Measurements from ENCODE around the gene TSHR. TPM values are rescaled to one million over a fixed set of nuclear protein-coding genes. Genes with fewer than 3 reads are reported as not detected.

TSHR gene
- total and polyA plus RNA-seq, 2 of the 13 experiments (the other 11 are each of a cell fraction or from before 2014, with no cell fraction given) = not detected

- TF ChIP-seq THAP9 (CRISPR knock-in tag; IDR thresholded peaks at IDR 0.05; ENCODE audit: borderline replicate concordance) (peak; percentile 66; the same call in 1 of the 2 replicates), PHF5A (CRISPR knock-in tag; IDR thresholded peaks at IDR 0.05; ENCODE audit: low read depth, unreplicated experiment) (no peak), ZNF331 (CRISPR knock-in tag; IDR thresholded peaks at IDR 0.05) (peak; percentile 35), ZFAT (CRISPR knock-in tag; conservative IDR thresholded peaks at IDR 0.05) (no peak), NCOR1 (IDR thresholded peaks at IDR 0.05; ENCODE audit: borderline replicate concordance, low read length) (0 out of 2 replicates have a peak, but pooled peaks have one; percentile 42), ZNF317 (CRISPR knock-in tag; IDR thresholded peaks at IDR 0.05) (peak; percentile 26; the same call in 1 of the 2 replicates), RORA (CRISPR knock-in tag; IDR thresholded peaks at IDR 0.05) (no peak), NAIF1 (CRISPR knock-in tag; IDR thresholded peaks at IDR 0.05; ENCODE audit: borderline replicate concordance) (0 out of 2 replicates have a peak, but pooled peaks have one; percentile 41), ZNF816 (CRISPR knock-in tag; IDR thresholded peaks at IDR 0.05; ENCODE audit: borderline replicate concordance) (no peak), ZNF296 (CRISPR knock-in tag; conservative IDR thresholded peaks at IDR 0.05) (peak; percentile 74; the same call in 1 of the 2 replicates), MYPOP (CRISPR knock-in tag; IDR thresholded peaks at IDR 0.05) (no peak), ZNF335 (CRISPR knock-in tag; IDR thresholded peaks at IDR 0.05) (0 out of 2 replicates have a peak, but pooled peaks have one; percentile 53), ZNF724P (CRISPR knock-in tag; IDR thresholded peaks at IDR 0.05; ENCODE audit: borderline replicate concordance) (peak; percentile 35; the same call in 1 of the 2 replicates), NCOA1 (CRISPR knock-in tag; IDR thresholded peaks at IDR 0.05) (peak; percentile 84; the same call in 1 of the 2 replicates), DMAP1 (CRISPR knock-in tag; IDR thresholded peaks at IDR 0.05) (peak; percentile 79; the same call in 1 of the 2 replicates), ZNF839 (CRISPR knock-in tag; IDR thresholded peaks at IDR 0.05; ENCODE audit: borderline replicate concordance) (peak; percentile 86; the same call in 1 of the 2 replicates), SPEN (CRISPR knock-in tag; IDR thresholded peaks at IDR 0.05; ENCODE audit: low read depth) (peak; percentile 52; the same call in 1 of the 2 replicates), AHR (CRISPR knock-in tag; IDR thresholded peaks at IDR 0.05) (peak; percentile 70; the same call in 1 of the 2 replicates), TMF1 (CRISPR knock-in tag; IDR thresholded peaks at IDR 0.05; ENCODE audit: low read depth) (0 out of 2 replicates have a peak, but pooled peaks have one; percentile 33), SP1 (IDR thresholded peaks at IDR 0.05) (no peak), SP1 (CRISPR knock-in tag; IDR thresholded peaks at IDR 0.05) (no peak), ARNTL (CRISPR knock-in tag; IDR thresholded peaks at IDR 0.05) (0 out of 2 replicates have a peak, but pooled peaks have one; percentile 26), FOXK1 (CRISPR knock-in tag; IDR thresholded peaks at IDR 0.05; ENCODE audit: borderline replicate concordance, low read depth) (peak; percentile 16; the same call in 1 of the 2 replicates), ZNF468 (CRISPR knock-in tag; IDR thresholded peaks at IDR 0.05) (0 out of 2 replicates have a peak, but pooled peaks have one; percentile 58)
- TF ChIP-seq, protein P1, sequence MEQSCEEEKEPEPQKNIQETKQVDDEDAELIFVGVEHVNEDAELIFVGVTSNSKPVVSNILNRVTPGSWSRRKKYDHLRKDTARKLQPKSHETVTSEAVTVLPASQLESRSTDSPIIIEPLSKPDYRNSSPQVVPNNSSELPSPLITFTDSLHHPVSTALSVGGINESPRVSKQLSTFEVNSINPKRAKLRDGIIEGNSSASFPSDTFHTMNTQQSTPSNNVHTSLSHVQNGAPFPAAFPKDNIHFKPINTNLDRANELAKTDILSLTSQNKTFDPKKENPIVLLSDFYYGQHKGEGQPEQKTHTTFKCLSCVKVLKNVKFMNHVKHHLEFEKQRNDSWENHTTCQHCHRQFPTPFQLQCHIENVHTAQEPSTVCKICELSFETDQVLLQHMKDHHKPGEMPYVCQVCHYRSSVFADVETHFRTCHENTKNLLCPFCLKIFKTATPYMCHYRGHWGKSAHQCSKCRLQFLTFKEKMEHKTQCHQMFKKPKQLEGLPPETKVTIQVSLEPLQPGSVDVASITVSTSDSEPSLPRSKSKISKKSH (CRISPR knock-in tag; IDR thresholded peaks at IDR 0.05; ENCODE audit: borderline replicate concordance) = peak; percentile 66
Observed at GRCh38 chr14:81170104-81170828, 214.8 kb downstream of the TSHR start (continued).

Measured in HepG2 (cell line).